Lower leg skin (tissue), 3 donors: ENCODE results near the gene ZMYND8.

ENCODE experiments used
- CTCF ChIP-seq, 3 donors: fragments of 450-650 bp; IDR thresholded peaks; one replicate each; pipeline ENCODE4 v1.5.1; 2016; ENCODE audit warnings: antibody characterized with exemption in 3 of 3, mild to moderate bottlenecking in 3 of 3, moderate library complexity in 2 of 3
- POLR2A ChIP-seq, 2 donors: fragments of 450-650 bp; IDR thresholded peaks; one replicate each; pipeline ENCODE4 v1.6.1; 2016 to 2017; ENCODE audit warnings: antibody characterized with exemption in 2 of 2, mild to moderate bottlenecking in 1 of 2, moderate library complexity in 1 of 2

GRCh38 chr20:47271046-47271615 lies 85.4 kb downstream of the ZMYND8 start:
- no peak for TF ChIP-seq CTCF (IDR thresholded peaks at IDR 0.05)
- no peak for TF ChIP-seq POLR2A (IDR thresholded peaks at IDR 0.05)
